Neuronal stem cell (in vitro differentiated cells): ENCODE results near the gene PTPRD.

Experiments used
- DNase-seq: peaks from one replicate; pipeline ENCODE4 v3.0.0-alpha.2; 2013; ENCODE audit warnings: low spot score
- H2AFZ ChIP-seq: one replicate; pipeline ENCODE4 v1.6.1; 2013; ENCODE audit warnings: mild to moderate bottlenecking, low read length, inconsistent platforms
- H2AK5ac ChIP-seq: 2 replicates; pipeline ENCODE4 v1.6.1; 2013; ENCODE audit warnings: low read depth, mild to moderate bottlenecking, inconsistent platforms, low read length, moderate library complexity, mixed read lengths
- H2BK120ac ChIP-seq: 2 replicates; pipeline ENCODE4 v1.6.1; 2013; ENCODE audit warnings: low read depth, mild to moderate bottlenecking, inconsistent platforms, low read length, moderate library complexity, mixed read lengths
- H2BK12ac ChIP-seq: one replicate; pipeline ENCODE4 v1.6.1; 2013; ENCODE audit warnings: low read length, inconsistent platforms
- H2BK15ac ChIP-seq: 2 replicates; pipeline ENCODE4 v1.6.1; 2013; ENCODE audit warnings: mild to moderate bottlenecking, low read length, inconsistent platforms, mixed read lengths
- H2BK5ac ChIP-seq: one replicate; pipeline ENCODE4 v1.6.1; 2013; ENCODE audit warnings: inconsistent platforms, mild to moderate bottlenecking, low read length, moderate library complexity
- H3K14ac ChIP-seq: one replicate; pipeline ENCODE4 v1.6.1; 2013; ENCODE audit warnings: low read length, inconsistent platforms
- H3K18ac ChIP-seq: 2 replicates; pipeline ENCODE4 v1.6.1; 2013; ENCODE audit warnings: low read length, inconsistent platforms
- H3K23ac ChIP-seq: 2 replicates; pipeline ENCODE4 v1.6.1; 2013; ENCODE audit warnings: low read depth, mild to moderate bottlenecking, mixed read lengths, low read length, inconsistent platforms; ENCODE audit not compliant: poor library complexity
- H3K27ac ChIP-seq: replicated peaks from 3 replicates; pipeline ENCODE4 v1.5.1; 2013; ENCODE audit warnings: low read length, inconsistent platforms
- H3K27me3 ChIP-seq, 3 experiments: 2 replicates each; pipeline ENCODE4 v1.6.1; 2013; ENCODE audit warnings: low read length in 3 of 3, mild to moderate bottlenecking in 2 of 3, inconsistent platforms in 1 of 3, low read depth in 1 of 3, mixed read lengths in 1 of 3, moderate library complexity in 1 of 3; ENCODE audit not compliant: control insufficient read depth in 3 of 3, insufficient read depth in 3 of 3
- H3K36me3 ChIP-seq, 2 donors: replicated peaks in 1 of 2; 2 replicates each; pipeline ENCODE4 v1.6.1; 2013; ENCODE audit warnings: low read length in 2 of 2; ENCODE audit not compliant: control insufficient read depth in 2 of 2, insufficient read depth in 2 of 2
- H3K4ac ChIP-seq: 2 replicates; pipeline ENCODE4 v1.6.1; 2013; ENCODE audit warnings: inconsistent platforms, mild to moderate bottlenecking, low read length, moderate library complexity
- H3K4me1 ChIP-seq, 2 donors: 1 replicate in 1 of 2; 2 replicates in 1 of 2; pipeline ENCODE4 v1.6.1; 2013; ENCODE audit warnings: low read length in 2 of 2, low read depth in 1 of 2; ENCODE audit not compliant: control insufficient read depth in 2 of 2, insufficient read depth in 1 of 2
- H3K4me2 ChIP-seq: one replicate; pipeline ENCODE4 v1.6.1; 2013; ENCODE audit warnings: mild to moderate bottlenecking, low read length, inconsistent platforms; ENCODE audit not compliant: insufficient read depth, poor library complexity, severe bottlenecking
- H3K4me3 ChIP-seq, 2 donors: 2 replicates each; pipeline ENCODE4 v1.5.1; 2013; ENCODE audit warnings: low read length in 2 of 2, mild to moderate bottlenecking in 2 of 2, inconsistent platforms in 1 of 2, moderate library complexity in 1 of 2
- H3K79me1 ChIP-seq: one replicate; pipeline ENCODE4 v1.6.1; 2013; ENCODE audit warnings: low read depth, mild to moderate bottlenecking, inconsistent platforms, low read length, moderate library complexity
- H3K9ac ChIP-seq: one replicate; pipeline ENCODE4 v1.6.1; 2013; ENCODE audit warnings: mild to moderate bottlenecking, low read depth, low read length, inconsistent platforms; ENCODE audit not compliant: poor library complexity
- H3K9me3 ChIP-seq, 2 donors: replicated peaks in 1 of 2; 2 replicates each; pipeline versions ENCODE3 to v1.6.1; 2013; ENCODE audit warnings: low read length in 2 of 2, mild to moderate bottlenecking in 2 of 2, inconsistent platforms in 1 of 2, low read depth in 1 of 2, mixed read lengths in 1 of 2, moderate library complexity in 1 of 2; ENCODE audit not compliant: control insufficient read depth in 2 of 2, insufficient read depth in 1 of 2
- H4K8ac ChIP-seq: one replicate; pipeline ENCODE4 v1.6.1; 2013; ENCODE audit warnings: low read depth, mild to moderate bottlenecking, inconsistent platforms, low read length, moderate library complexity
- H4K91ac ChIP-seq: one replicate; pipeline ENCODE4 v1.6.1; 2013; ENCODE audit warnings: low read length, low read depth, mild to moderate bottlenecking, inconsistent platforms; ENCODE audit not compliant: poor library complexity
- WGBS, 2 donors: extraction: QIAGEN DNeasy Blood & Tissue Kit; methylation state at CpG; one replicate each; pipeline ENCODE4 v1.1.7; 2013; ENCODE audit warnings: missing lambda C conversion rate in 2 of 2, mixed read lengths in 1 of 2; ENCODE audit not compliant: insufficient read length in 2 of 2, insufficient replicate concordance in 1 of 2; ENCODE audit errors: extremely low coverage in 2 of 2; 5-methylcytosine and 5-hydroxymethylcytosine counted together

PTPRD gene

GRCh38 chr9:8901146-8901545, 1711.7 kb downstream of the PTPRD start:
- no CpG with 5 or more reads among the region's 2 CpGs for WGBS, 2 donors
- no peak overlapping the region for H2AK5ac ChIP-seq
- no peaks in the 10 kb centered on the region for H3K4me1 ChIP-seq
- no peak overlapping the region for H3K9ac ChIP-seq
- no peaks in the 10 kb centered on the region for H3K9me3 ChIP-seq
- DNase-seq = no peak
- no peak overlapping the region for H3K27ac ChIP-seq
- no peak overlapping the region for H3K23ac ChIP-seq
- no peaks in the 10 kb centered on the region for H3K27me3 ChIP-seq
- no peak overlapping the region for H4K8ac ChIP-seq
- H4K91ac ChIP-seq = no peak overlapping the region
- H3K79me1 ChIP-seq = no peaks in the 10 kb centered on the region
- no peaks in the 10 kb centered on the region for H3K36me3 ChIP-seq
- no peak overlapping the region for H3K4ac ChIP-seq
- H2BK15ac ChIP-seq = no peak overlapping the region
- no peak overlapping the region for H2BK120ac ChIP-seq
- no peak overlapping the region for H2AFZ ChIP-seq
- H3K4me2 ChIP-seq = no peak overlapping the region
- no peak overlapping the region for H3K14ac ChIP-seq
- no peak overlapping the region for H3K18ac ChIP-seq
- no peak overlapping the region for H3K4me3 ChIP-seq
- no peak overlapping the region for H2BK5ac ChIP-seq
- no peak overlapping the region for H2BK12ac ChIP-seq

DNA sequence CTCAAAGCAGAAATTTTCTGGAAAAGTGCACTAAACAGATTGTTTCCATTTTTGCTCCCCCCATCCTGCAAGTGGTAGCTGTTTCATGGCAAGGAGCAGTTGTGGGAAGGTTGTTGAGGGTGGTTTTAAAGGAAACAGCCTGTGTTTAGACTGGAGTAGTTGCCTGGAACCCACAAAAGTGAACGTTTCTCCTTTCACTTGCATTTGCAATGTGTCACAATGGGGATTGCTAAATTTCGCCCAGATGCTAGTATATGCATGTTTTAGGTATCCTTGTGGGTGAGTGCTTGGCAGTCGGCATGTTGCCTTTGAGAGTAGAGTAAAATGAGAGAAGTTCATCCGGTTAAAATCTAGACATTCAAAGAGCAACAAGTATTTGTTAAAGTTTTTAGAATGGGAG, 1713.3 kb downstream of the PTPRD start:
- H2BK120ac ChIP-seq = no peak overlapping the region
- WGBS, 2 donors = no CpG with 5 or more reads among the region's 4 CpGs
- DNase-seq = no peak

GRCh38 chr9:8895861-8896224, 1717.0 kb downstream of the PTPRD start:
- Histone ChIP-seq H2BK12ac (no peak overlapping the region), H3K4me1 (peaks cover 0 to 6% of the 10 kb centered on the region in 2 donors), H3K14ac (no peak overlapping the region), H3K27me3 (no peaks in the 10 kb centered on the region), H3K18ac (no peak overlapping the region), H4K91ac (no peak overlapping the region), H4K8ac (no peak overlapping the region), H2AFZ (peak overlapping the region; percentile 70), H3K4ac (no peak overlapping the region), H2BK5ac (no peak overlapping the region), H3K23ac (no peak overlapping the region), H2BK15ac (no peak overlapping the region), H3K79me1 (no peaks in the 10 kb centered on the region), H3K36me3 (no peaks in the 10 kb centered on the region), H3K9ac (no peak overlapping the region), H3K4me3 (no peak overlapping the region), H2BK120ac (no peak overlapping the region), H3K9me3 (no peaks in the 10 kb centered on the region), H2AK5ac (no peak overlapping the region), H3K27ac (no peak overlapping the region), H3K4me2 (no peak overlapping the region)
- DNase-seq = peak; percentile 32
- no CpG with 5 or more reads among the region's 3 CpGs for WGBS, 2 donors

More for the DNA sequence above, 1713.3 kb downstream of the PTPRD start:
- no peak overlapping the region for H2AK5ac ChIP-seq
- no peak overlapping the region for H3K4ac ChIP-seq
- no peak overlapping the region for H3K9ac ChIP-seq
- no peaks in the 10 kb centered on the region for H3K79me1 ChIP-seq
- no peaks in the 10 kb centered on the region for H3K36me3 ChIP-seq
- peak overlapping the region; percentile 8 for H2AFZ ChIP-seq
- no peak overlapping the region for H3K18ac ChIP-seq
- H3K14ac ChIP-seq = no peak overlapping the region
- H4K91ac ChIP-seq = no peak overlapping the region
- H3K4me1 ChIP-seq = peaks cover 0 to 2% of the 10 kb centered on the region in 2 donors
- no peak overlapping the region for H3K27ac ChIP-seq
- no peak overlapping the region for H2BK12ac ChIP-seq
- no peak overlapping the region for H3K23ac ChIP-seq
- no peak overlapping the region for H2BK15ac ChIP-seq
- no peak overlapping the region for H3K4me3 ChIP-seq
- H4K8ac ChIP-seq = no peak overlapping the region
- H2BK5ac ChIP-seq = no peak overlapping the region
- H3K27me3 ChIP-seq = no peaks in the 10 kb centered on the region
- H3K9me3 ChIP-seq = no peaks in the 10 kb centered on the region
- H3K4me2 ChIP-seq = no peak overlapping the region

DNA sequence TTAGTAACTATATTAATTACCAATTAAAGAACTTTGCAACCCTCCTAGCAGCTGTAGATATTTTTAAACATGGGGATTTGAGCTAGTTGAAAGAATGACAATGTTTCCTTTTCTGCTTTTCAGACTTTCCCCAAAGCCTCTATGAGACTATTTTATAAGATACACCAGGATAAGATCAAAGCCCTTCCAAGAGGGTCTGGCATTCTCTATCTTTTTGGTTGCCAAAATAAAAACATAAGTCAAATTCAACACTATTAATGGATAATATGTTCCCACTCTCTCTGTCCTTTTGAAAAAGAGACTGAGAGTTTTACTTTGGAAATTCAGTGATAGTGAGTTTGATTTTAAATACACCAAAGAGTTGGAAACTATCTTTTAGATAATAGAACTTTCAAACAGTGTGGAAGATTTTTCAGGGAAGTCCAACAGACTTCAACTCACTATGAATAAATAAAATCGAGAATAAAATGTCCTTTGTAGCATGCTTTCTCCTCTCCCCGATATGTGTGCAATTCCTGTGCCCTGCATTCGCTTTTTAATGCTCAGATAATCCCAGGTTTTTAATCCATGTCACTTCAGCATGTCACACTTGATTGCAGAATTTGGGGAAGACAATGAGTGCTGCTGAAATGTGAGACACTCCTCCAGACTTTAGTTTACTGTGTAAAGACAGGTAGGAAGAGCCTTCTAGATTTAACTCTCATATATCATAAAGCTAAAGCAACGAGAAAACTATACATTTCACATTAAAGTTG, 1717.5 kb downstream of the PTPRD start:
- no peaks in the 10 kb centered on the region for H3K79me1 ChIP-seq
- no peak overlapping the region for H3K4ac ChIP-seq
- H4K91ac ChIP-seq = no peak overlapping the region
- no peak overlapping the region for H3K4me2 ChIP-seq
- no CpG with 5 or more reads among the region's 4 CpGs for WGBS, 2 donors
- H2BK12ac ChIP-seq = no peak overlapping the region
- H3K27me3 ChIP-seq = no peaks in the 10 kb centered on the region
- no peaks in the 10 kb centered on the region for H3K9me3 ChIP-seq
- no peak overlapping the region for H2BK120ac ChIP-seq
- no peak overlapping the region for H3K27ac ChIP-seq
- peaks cover 0 to 6% of the 10 kb centered on the region in 2 donors for H3K4me1 ChIP-seq
- H2AFZ ChIP-seq = peak overlapping the region; percentile 70
- no peak overlapping the region for H3K23ac ChIP-seq
- H3K14ac ChIP-seq = no peak overlapping the region
- H3K4me3 ChIP-seq = no peak overlapping the region
- no peak overlapping the region for H3K9ac ChIP-seq
- no peak overlapping the region for H2AK5ac ChIP-seq
- no peak overlapping the region for H3K18ac ChIP-seq
- DNase-seq = peak; percentile 2
- H2BK5ac ChIP-seq = no peak overlapping the region
- no peak overlapping the region for H4K8ac ChIP-seq
- no peaks in the 10 kb centered on the region for H3K36me3 ChIP-seq
- no peak overlapping the region for H2BK15ac ChIP-seq
